Coronary artery (tissue), 2 donors: ENCODE results near the gene CHIC2.

ENCODE experiments used
- DNase-seq: peaks from one replicate; pipeline ENCODE4 v3.0.0-alpha.2; 2017; ENCODE audit warnings: low spot score
- H3K27ac ChIP-seq, 2 donors: fragments of 200-600 bp; sonication (generic); one replicate each; pipeline ENCODE4 v1.5.1; 2016 to 2019
- H3K4me3 ChIP-seq: fragments of 200-600 bp; sonication (generic); 2 replicates; pipeline ENCODE4 v1.5.1; 2016; ENCODE audit warnings: mild to moderate bottlenecking, moderate library complexity
- CTCF ChIP-seq: fragments of 200-600 bp; sonication (generic); IDR thresholded peaks from one replicate; pipeline ENCODE4 v1.5.1; 2019; ENCODE audit warnings: antibody characterized with exemption

CHIC2 gene

GRCh38 chr4:54065282-54066087 is 1.1 kb upstream of the CHIC2 start:
- TF ChIP-seq CTCF, result no peak
- DNase-seq, result no peak
- Histone ChIP-seq H3K4me3 (peak overlapping the region; percentile 98), H3K27ac (peak overlapping the region; percentile 89 to 99)

- Histone ChIP-seq H3K4me3 (peak overlapping the region; percentile 98), H3K27ac (peak overlapping the region; percentile 89 to 99)
- TF ChIP-seq CTCF, result no peak
- DNase-seq, result peak; percentile 79
Measured at GRCh38 chr4:54063737-54064316, 578 bp downstream of the CHIC2 start.

- no peak for DNase-seq
- Histone ChIP-seq H3K4me3 (peak overlapping the region; percentile 98), H3K27ac (peak overlapping the region; percentile 89 to 99)
- no peak for TF ChIP-seq CTCF
Measured at GRCh38 chr4:54063229-54063628, 1.2 kb downstream of the CHIC2 start.

- Histone ChIP-seq H3K4me3 (peak overlapping the region; percentile 98), H3K27ac (peak overlapping the region in 1 of 2 donors; percentile 99)
- no peak for DNase-seq
- no peak for TF ChIP-seq CTCF
Measured at GRCh38 chr4:54062392-54062791, 2.0 kb downstream of the CHIC2 start.

- DNase-seq, result no peak
- Histone ChIP-seq H3K4me3 (peak overlapping the region; percentile 98), H3K27ac (no peak overlapping the region)
- TF ChIP-seq CTCF, result no peak
Measured at GRCh38 chr4:54061873-54062272, 2.5 kb downstream of the CHIC2 start.

- no peak overlapping the region for H3K27ac ChIP-seq
- peak overlapping the region; percentile 98 for H3K4me3 ChIP-seq
- no peak for DNase-seq
- no peak for TF ChIP-seq CTCF
Measured at GRCh38 chr4:54061067-54061466, 3.3 kb downstream of the CHIC2 start.

- no peak overlapping the region for H3K27ac ChIP-seq
- TF ChIP-seq CTCF, result no peak
- peak overlapping the region; percentile 98 for H3K4me3 ChIP-seq
- no peak for DNase-seq
Measured at GRCh38 chr4:54060116-54060515, 4.3 kb downstream of the CHIC2 start.
